Activated naive CD4-positive, alpha-beta T cell treated with anti-CD3 and anti-CD28 coated beads, Interleukin-2, amount 10 ng/mL, durations not matched to agents 7 days and 5 days (primary cell): Measurements from ENCODE around the gene GBP1.
"Not testable (repeated sequence)": the region's sequence is repeated elsewhere in the genome, so short reads cannot be mapped to it uniquely, and the experiment has no call there.

Experiments
- CTCF ChIA-PET: fragments of 350-600 bp; sonication (Branson Sonifier 250); formaldehyde crosslinking; loops from one replicate; lab custom pipeline; 2021; ENCODE audit warnings: antibody characterized with exemption; lab: Charles Lee
- DNase-seq: peaks from one replicate; pipeline ENCODE4 v3.0.0-alpha.2; 2020
- H3K27ac Mint-ChIP-seq: one replicate; pipeline ENCODE4 v1.8.0; 2021; ENCODE audit warnings: mild to moderate bottlenecking, moderate library complexity, mixed read lengths
- H3K27me3 Mint-ChIP-seq: one replicate; pipeline ENCODE4 v1.8.0; 2021; ENCODE audit warnings: mild to moderate bottlenecking, mixed read lengths
- H3K36me3 Mint-ChIP-seq: one replicate; pipeline ENCODE4 v1.8.0; 2021; ENCODE audit warnings: mixed read lengths
- H3K4me1 Mint-ChIP-seq: one replicate; pipeline ENCODE4 v1.8.0; 2021; ENCODE audit warnings: mixed read lengths
- H3K4me3 Mint-ChIP-seq: one replicate; pipeline ENCODE4 v1.8.0; 2021; ENCODE audit warnings: mild to moderate bottlenecking, moderate library complexity, mixed read lengths
- H3K9me3 Mint-ChIP-seq: one replicate; pipeline ENCODE4 v1.8.0; 2021; ENCODE audit warnings: mixed read lengths

The GBP1 gene

DNA sequence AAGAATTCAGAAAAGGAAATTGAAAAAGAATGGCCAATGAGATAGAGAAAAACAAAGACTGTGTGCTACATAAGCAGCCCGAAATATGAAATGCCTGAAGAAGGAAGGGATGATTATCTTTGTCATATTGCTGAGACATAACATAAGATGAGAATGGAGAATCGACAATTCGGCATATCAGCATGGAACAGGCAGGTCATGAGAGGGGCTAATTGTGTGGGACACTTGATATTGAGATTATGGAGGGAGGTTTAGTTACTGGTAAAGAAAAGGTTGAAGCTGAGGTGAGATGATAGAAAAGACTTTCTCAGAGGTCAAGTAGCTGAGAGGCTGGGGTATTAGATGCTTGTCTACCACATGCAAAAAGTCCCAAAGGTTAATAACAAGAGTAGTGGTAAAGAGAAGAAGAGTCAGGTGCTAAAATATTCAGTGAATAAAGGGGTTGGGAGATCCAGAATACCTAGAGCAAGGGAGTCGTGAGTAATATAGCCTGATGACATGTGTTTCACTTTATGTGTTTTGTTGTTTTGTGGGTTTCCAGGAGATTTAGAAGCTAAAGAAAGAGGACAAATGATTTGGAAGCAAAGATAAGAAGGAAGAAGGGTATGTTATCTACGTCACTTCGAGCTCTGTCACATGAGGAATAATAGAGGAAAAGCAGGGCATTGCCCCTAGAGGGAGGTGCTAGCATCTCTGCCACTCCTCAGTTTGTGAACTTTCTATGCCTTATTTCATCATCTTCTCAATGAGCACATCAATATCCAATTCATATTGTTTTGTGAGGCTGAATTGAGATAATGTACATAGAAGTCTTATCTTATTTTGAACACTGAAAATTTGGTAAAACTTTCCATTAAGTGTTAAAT is 18.5 kb downstream of the GBP1 start:
- peaks cover 50% of the 10 kb centered on the region for H3K36me3 Mint-ChIP-seq
- not testable (repeated sequence) for H3K9me3 Mint-ChIP-seq, DNase-seq, H3K27me3 Mint-ChIP-seq, H3K27ac Mint-ChIP-seq, H3K4me3 Mint-ChIP-seq, H3K4me1 Mint-ChIP-seq
- CTCF ChIA-PET: interaction anchor here (0.7 to 0.9 kb wide), 2 partner anchors 16 to 17 kb away, joined by 3 to 4 read pairs; no protein-coding TSS in a partner anchor

DNA sequence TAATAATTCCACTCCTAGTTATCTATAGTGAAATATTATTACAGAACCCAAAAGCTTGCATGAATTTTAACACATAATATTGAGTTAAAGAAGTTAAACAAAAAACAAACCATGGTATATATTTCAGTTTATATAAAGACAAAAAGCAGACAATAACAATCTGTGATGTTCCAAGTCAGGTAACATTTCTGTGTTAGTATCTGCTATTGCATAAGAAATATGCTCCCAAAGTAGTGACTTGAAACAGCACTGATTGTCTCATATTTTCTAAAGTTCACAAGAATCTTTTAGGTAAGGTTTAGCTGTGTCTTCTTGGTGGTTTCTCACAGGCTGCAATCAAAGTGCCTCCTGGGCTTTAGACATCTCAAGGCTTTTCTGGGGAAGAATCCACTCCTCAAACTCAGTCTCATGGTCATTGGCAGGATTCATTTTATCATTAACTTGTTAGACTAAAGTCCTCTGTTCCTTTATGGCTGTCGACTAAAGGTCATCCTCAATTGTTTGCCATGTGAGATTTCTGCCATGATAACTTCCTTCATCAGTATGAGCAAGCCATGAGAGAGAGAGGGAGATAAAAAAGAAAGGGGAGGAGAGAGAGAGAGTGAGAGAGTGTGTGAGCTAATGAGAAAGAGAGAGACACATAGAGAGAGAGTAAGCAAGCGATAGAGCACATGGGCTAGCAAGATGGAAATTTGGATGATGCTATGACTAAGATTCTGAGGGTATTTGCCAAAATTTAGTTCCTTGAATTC is 19.9 kb downstream of the GBP1 start:
- CTCF ChIA-PET: interaction anchor here (0.8 kb wide), 1 partner anchor 24 kb away, joined by 3 read pairs; no protein-coding TSS in a partner anchor
- no peak overlapping the region for H3K27ac Mint-ChIP-seq
- H3K4me1 Mint-ChIP-seq: peaks cover 13% of the 10 kb centered on the region
- H3K36me3 Mint-ChIP-seq: peaks cover 45% of the 10 kb centered on the region
- DNase-seq: no peak
- H3K9me3 Mint-ChIP-seq: peaks cover 11% of the 10 kb centered on the region
- peaks cover 1% of the 10 kb centered on the region for H3K27me3 Mint-ChIP-seq
- H3K4me3 Mint-ChIP-seq: no peak overlapping the region

DNA sequence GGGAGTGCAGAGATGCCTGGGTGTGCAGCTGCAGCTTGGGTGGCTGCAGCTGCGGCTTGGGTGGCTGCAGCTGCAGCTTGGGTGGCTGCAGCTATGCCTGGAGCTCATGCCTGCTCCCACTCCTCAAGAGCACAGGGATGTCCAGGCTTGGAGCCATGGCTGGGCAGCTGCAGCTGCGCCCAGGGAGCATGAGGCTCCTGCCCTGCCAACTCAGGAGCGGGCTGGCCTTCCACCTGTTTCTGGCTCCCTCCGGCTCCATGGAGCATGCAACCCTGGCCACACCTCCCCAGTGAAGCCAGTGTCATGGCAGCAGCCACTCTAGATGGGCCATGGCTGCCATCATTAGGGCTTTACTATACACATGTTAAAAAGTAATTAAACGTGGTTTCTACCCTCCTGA is 21.1 kb downstream of the GBP1 start:
- Mint-ChIP-seq H3K36me3 (peaks cover 40% of the 10 kb centered on the region), H3K4me3 (no peak overlapping the region), H3K4me1 (peaks cover 19% of the 10 kb centered on the region), H3K27me3 (peaks cover 11% of the 10 kb centered on the region), H3K27ac (no peak overlapping the region), H3K9me3 (peaks cover 11% of the 10 kb centered on the region)
- DNase-seq: no peak
- CTCF ChIA-PET: no interaction called here

DNA sequence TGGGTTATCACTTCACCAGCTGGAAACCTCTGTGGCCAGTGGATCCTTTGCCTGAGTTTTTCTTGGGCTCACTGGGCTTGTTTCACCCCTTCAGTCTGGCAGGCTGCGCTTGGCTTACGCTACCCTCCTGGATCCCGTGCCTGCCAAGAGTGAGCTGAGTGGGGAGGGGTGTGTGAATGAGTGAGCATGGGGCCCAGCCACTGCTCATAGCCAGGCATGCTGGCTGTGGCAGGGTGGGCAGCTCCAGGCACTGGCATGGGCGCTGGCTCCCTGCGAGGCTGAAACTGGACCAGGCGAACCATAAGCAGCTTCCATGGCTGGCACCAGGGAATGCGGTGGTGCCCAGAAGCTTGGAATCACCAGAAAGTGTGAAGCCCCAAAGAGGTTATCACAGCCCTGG is 22.5 kb downstream of the GBP1 start:
- Mint-ChIP-seq H3K27me3 (peaks cover 12% of the 10 kb centered on the region), H3K9me3 (peaks cover 11% of the 10 kb centered on the region), H3K36me3 (peaks cover 27% of the 10 kb centered on the region), H3K4me1 (peaks cover 19% of the 10 kb centered on the region), H3K27ac (no peak overlapping the region), H3K4me3 (no peak overlapping the region)
- CTCF ChIA-PET: no interaction called here
- no peak for DNase-seq

DNA sequence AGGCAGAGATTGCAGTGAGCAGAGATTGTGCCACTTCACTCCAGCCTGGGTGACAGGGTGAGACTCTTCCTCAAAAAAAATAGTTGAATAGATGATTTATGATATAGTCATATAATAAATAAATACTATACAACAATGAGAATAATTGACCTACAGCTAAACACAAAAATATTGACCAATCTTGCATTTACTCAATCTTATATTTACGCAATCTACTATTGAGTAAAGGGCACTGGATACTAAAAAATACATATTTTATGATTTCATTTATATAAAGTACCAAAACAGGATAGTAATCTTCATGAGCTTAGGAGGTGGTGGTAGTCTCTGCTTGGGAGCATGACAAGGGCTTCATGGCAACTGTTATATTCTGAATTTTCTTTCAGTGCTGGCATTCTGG is 23.3 kb downstream of the GBP1 start:
- Mint-ChIP-seq H3K4me3 (no peak overlapping the region), H3K27me3 (peaks cover 12% of the 10 kb centered on the region), H3K9me3 (peaks cover 11% of the 10 kb centered on the region), H3K4me1 (peaks cover 19% of the 10 kb centered on the region), H3K27ac (no peak overlapping the region), H3K36me3 (peaks cover 31% of the 10 kb centered on the region)
- CTCF ChIA-PET: interaction anchor here (0.9 kb wide), 1 partner anchor 20 kb away, joined by 4 read pairs; no protein-coding TSS in a partner anchor
- no peak for DNase-seq

DNA sequence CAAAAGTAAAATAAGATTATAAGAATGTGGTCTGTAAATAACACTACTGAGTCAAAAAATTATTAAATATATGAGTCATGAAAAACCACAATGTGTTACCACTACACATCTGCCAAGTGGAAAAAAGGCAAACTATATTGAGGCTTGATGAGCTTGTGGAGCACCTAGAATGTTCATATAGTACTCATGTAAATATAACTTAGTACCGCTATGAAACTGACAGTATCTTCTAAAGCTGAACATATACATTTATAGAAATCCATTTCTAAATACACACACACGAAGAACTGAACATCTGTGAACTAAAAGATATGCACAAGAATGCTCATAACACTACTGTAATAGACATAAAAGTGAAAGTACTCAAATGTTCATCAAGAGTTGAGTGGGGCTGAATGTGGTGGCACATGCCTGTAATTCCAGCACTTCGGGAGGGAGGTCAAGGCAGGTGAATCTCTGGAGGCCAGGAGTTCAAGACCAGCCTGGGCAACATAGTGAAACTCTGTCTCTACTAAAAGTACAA is 23.8 kb downstream of the GBP1 start:
- CTCF ChIA-PET: interaction anchor here (0.9 to 1.7 kb wide), 2 partner anchors 19 to 20 kb away, joined by 4 read pairs; partner anchors contain the start of gene GBP3
- Mint-ChIP-seq H3K27ac (no peak overlapping the region), H3K36me3 (peaks cover 31% of the 10 kb centered on the region), H3K27me3 (peaks cover 12% of the 10 kb centered on the region), H3K9me3 (peaks cover 11% of the 10 kb centered on the region), H3K4me1 (peaks cover 19% of the 10 kb centered on the region), H3K4me3 (no peak overlapping the region)
- DNase-seq: no peak

DNA sequence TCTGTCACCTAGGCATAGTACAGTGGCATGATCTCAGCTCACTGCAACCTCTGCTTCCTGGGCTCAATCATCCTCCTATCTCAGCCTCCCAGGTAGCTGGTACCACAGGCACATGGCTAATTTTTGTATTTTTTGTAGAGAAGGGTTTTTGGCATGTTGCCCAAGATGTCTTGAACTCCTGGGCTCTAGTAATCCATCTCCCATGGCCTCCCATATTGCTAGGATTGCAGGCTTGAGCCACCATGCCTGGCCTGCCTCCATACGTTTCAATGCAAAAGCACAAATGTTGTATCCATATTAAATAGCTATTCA is 24.7 kb downstream of the GBP1 start:
- CTCF ChIA-PET: interaction anchor here (1.7 kb wide), 1 partner anchor 18 kb away, joined by 4 read pairs; the partner anchor contains the start of gene GBP3
- H3K4me1 Mint-ChIP-seq: peaks cover 19% of the 10 kb centered on the region
- H3K9me3 Mint-ChIP-seq: peaks cover 11% of the 10 kb centered on the region
- no peak overlapping the region for H3K27ac Mint-ChIP-seq
- no peak overlapping the region for H3K4me3 Mint-ChIP-seq
- peaks cover 31% of the 10 kb centered on the region for H3K36me3 Mint-ChIP-seq
- no peak for DNase-seq
- peaks cover 12% of the 10 kb centered on the region for H3K27me3 Mint-ChIP-seq

DNA sequence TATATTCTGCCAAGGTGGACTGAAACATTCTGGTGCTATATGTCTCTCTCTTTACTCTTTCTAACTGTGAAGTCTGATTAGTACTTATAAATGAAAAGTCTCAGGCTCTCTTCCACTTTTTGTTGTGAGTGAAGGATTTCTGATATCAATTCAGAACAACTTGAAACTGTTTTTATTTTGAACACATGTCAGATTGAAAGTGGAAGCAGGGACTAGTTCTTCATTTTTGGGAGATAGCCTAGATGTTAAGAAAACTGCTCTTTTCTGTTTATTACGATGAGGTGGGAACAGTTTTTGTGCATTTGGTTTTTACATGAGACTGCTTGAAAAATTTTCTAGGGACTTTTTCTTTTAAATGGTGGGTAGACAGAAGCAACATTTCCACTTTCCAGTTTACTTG is 27.8 kb downstream of the GBP1 start:
- H3K9me3 Mint-ChIP-seq: peaks cover 20% of the 10 kb centered on the region
- H3K36me3 Mint-ChIP-seq: peaks cover 21% of the 10 kb centered on the region
- H3K4me1 Mint-ChIP-seq: peaks cover 39% of the 10 kb centered on the region
- H3K4me3 Mint-ChIP-seq: no peak overlapping the region
- H3K27me3 Mint-ChIP-seq: peaks cover 16% of the 10 kb centered on the region
- no peak for DNase-seq
- CTCF ChIA-PET: no interaction called here
- H3K27ac Mint-ChIP-seq: no peak overlapping the region

DNA sequence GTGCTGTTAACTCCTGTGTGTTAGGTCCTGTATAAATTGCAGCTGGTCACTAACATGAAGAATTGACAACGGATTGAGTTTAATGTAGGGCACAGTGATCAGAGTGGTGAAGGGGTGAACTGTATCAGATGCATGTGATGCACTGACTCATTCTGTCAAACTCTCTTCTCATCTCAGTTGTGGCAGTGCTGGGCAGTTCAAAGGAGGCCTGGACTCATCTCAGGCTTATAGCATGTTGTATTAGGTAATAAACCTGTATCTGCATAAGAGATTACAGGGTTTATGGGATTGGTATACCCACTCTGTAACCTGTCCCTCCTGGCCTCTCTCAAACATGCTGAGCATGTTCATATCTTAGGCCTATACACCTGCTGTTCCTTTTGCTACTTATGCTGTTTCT is 29.9 kb downstream of the GBP1 start:
- Mint-ChIP-seq H3K4me3 (no peak overlapping the region), H3K27me3 (peaks cover 14% of the 10 kb centered on the region), H3K36me3 (peaks cover 36% of the 10 kb centered on the region), H3K27ac (no peak overlapping the region), H3K9me3 (peaks cover 32% of the 10 kb centered on the region), H3K4me1 (peaks cover 34% of the 10 kb centered on the region)
- DNase-seq: no peak
- CTCF ChIA-PET: no interaction called here

DNA sequence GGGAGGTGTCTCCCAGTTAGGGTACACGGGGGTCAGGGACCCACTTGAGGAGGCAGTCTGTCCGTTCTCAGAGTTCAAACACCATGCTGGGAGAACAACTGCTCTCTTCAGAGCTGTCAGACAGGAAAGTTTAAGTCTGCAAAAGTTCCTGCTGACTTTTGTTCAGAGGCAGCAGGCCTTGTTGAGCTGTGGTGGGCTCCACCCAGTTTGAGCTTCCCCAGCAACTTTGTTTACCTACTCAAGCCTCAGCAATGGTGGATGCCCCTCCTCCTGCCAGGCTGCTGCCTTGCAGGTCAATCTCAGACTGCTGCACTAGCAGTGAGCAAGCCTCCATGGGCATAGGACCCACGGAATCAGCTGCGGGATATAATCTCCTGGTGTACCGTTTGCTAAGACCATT is 31.0 kb downstream of the GBP1 start:
- DNase-seq: peak; percentile 41
- H3K9me3 Mint-ChIP-seq: peaks cover 34% of the 10 kb centered on the region
- H3K36me3 Mint-ChIP-seq: peaks cover 36% of the 10 kb centered on the region
- peak overlapping the region; percentile 37 for H3K27ac Mint-ChIP-seq
- peaks cover 40% of the 10 kb centered on the region for H3K4me1 Mint-ChIP-seq
- CTCF ChIA-PET, H3K27me3 Mint-ChIP-seq, H3K4me3 Mint-ChIP-seq: not testable (repeated sequence)

DNA sequence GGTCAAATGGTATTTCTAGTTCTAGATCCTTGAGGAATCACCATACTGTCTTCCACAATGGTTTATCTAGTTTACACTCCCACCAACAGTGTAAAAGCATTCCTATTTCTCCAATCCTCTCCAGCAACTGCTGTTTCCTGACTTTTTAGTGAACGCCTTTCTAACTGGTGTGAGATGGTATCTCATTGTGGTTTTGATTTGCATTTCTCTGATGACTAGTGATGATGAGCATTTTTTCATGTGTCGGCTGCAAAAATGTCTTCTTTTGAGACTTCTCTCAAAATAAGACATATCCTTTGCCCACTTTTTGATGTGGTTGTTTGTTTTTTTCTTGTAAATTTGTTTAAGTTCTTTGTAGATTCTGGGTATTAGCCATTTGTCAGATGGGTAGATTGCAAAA is 36.0 kb downstream of the GBP1 start:
- Mint-ChIP-seq H3K4me1 (peaks cover 37% of the 10 kb centered on the region), H3K27ac (peak overlapping the region; percentile 43), H3K9me3 (peaks cover 45% of the 10 kb centered on the region), H3K36me3 (peaks cover 48% of the 10 kb centered on the region)
- CTCF ChIA-PET, H3K27me3 Mint-ChIP-seq, DNase-seq, H3K4me3 Mint-ChIP-seq: not testable (repeated sequence)

DNA sequence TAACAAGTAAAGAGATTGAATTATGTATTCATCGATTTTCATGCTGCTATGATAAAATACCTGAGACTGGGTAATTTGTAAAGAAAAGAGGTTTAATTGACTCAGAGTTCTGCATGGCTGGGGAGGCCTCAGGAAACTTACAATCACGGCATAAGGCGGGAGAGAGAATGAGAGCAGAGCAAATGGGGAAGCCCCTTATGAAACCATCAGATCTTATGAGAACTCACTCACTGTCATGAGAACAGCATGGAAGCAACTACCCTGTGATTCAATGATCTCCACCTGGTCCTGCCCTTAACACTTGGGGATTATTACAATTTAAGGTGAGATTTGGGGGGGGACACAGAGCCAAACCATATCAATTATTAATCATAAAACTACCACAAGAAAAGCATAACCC is 39.1 kb downstream of the GBP1 start:
- Mint-ChIP-seq H3K9me3 (peaks cover 27% of the 10 kb centered on the region), H3K4me1 (peaks cover 40% of the 10 kb centered on the region), H3K4me3 (no peak overlapping the region), H3K27ac (peak overlapping the region; percentile 58), H3K27me3 (no peaks in the 10 kb centered on the region), H3K36me3 (peaks cover 43% of the 10 kb centered on the region)
- no peak for DNase-seq
- CTCF ChIA-PET: no interaction called here

DNA sequence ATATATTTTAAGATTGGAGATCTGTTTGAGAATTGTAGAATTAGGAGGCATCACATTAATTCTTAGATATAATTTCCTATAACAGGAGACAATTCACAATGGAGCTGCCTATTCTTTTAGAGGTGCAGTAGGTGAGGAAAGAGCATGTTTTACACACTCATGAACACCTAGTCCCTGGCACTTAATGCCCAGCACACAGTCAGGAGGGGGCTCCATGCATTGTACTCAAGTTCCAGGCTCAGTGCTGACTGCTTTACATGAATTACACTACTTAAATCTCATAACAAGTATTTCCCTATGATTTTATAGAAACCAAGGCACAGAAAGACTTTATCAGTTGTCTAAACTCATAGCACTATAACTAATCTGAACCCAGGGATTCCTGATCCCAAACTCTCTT is 42.0 kb downstream of the GBP1 start:
- CTCF ChIA-PET: interaction anchor here (1.1 to 1.5 kb wide), 4 partner anchors 17 to 432 kb away, joined by 4 to 5 read pairs (median 4); partner anchors contain the start of gene GBP1
- Mint-ChIP-seq H3K4me3 (peak overlapping the region; percentile 85), H3K9me3 (peaks cover 17% of the 10 kb centered on the region), H3K4me1 (peaks cover 44% of the 10 kb centered on the region), H3K27me3 (peaks cover 4% of the 10 kb centered on the region), H3K27ac (peak overlapping the region; percentile 87), H3K36me3 (peaks cover 52% of the 10 kb centered on the region)
- no peak for DNase-seq
